ENCODE results near the gene CACNA1E.

- TF ChIP-seq POLR2A (IDR thresholded peaks at IDR 0.05) (no peak), CTCF (IDR thresholded peaks at IDR 0.05 in 8 of 11, conservative IDR thresholded peaks at IDR 0.05 in 3 of 11) (no peak), POLR2AphosphoS5 (IDR thresholded peaks at IDR 0.05) (no peak)
Observed at GRCh38 chr1:181645171-181645570, 161.9 kb downstream of the CACNA1E start.

Data from spleen (tissue), 7 donors.